SK-N-SH treated with all-trans-retinoic acid at 6 μM for 48 hours (cell line): ENCODE measurements around the gene PSMA2.

Experiments used
- ATAC-seq: fragments of 200-7000 bp; cut with Tn5 transposase; 3 replicates; pipeline ENCODE4 v1.9.1; 2020; ENCODE audit warnings: mild to moderate bottlenecking, moderate library complexity
- ARNTL ChIP-seq: fragments of 450-650 bp; formaldehyde crosslinking; IDR thresholded peaks from 2 replicates; pipeline ENCODE4 v1.5.0; 2020; ENCODE audit warnings: low read depth, mild to moderate bottlenecking, moderate library complexity, borderline replicate concordance
- BACH2 ChIP-seq: fragments of 250-450 bp; sonication (Bioruptor Pico); IDR thresholded peaks from 2 replicates; pipeline ENCODE4 v1.9.0; 2021; ENCODE audit warnings: mild to moderate bottlenecking, borderline replicate concordance
- CSDC2 ChIP-seq: fragments of 250-450 bp; sonication (Bioruptor Pico); IDR thresholded peaks from 2 replicates; pipeline ENCODE4 v1.5.0; 2020; ENCODE audit warnings: mild to moderate bottlenecking, moderate library complexity
- ESRRG ChIP-seq: fragments of 250-450 bp; sonication (Bioruptor Pico); IDR thresholded peaks from 2 replicates; pipeline ENCODE4 v1.6.1; 2021; ENCODE audit warnings: mild to moderate bottlenecking
- GLIS3 ChIP-seq: fragments of 250-450 bp; sonication (Bioruptor Pico); IDR thresholded peaks from 2 replicates; pipeline ENCODE4 v1.5.0; 2020; ENCODE audit warnings: mild to moderate bottlenecking, moderate library complexity
- ISL1 ChIP-seq: fragments of 250-450 bp; sonication (Bioruptor Pico); IDR thresholded peaks from 2 replicates; pipeline ENCODE4 v2.1.2; 2022; ENCODE audit warnings: mild to moderate bottlenecking, moderate library complexity
- OSR1 ChIP-seq: fragments of 250-450 bp; sonication (Bioruptor Pico); IDR thresholded peaks from 2 replicates; pipeline ENCODE4 v1.8.0; 2022; ENCODE audit warnings: moderate library complexity, mild to moderate bottlenecking, inconsistent platforms
- PATZ1 ChIP-seq: fragments of 250-450 bp; sonication (Bioruptor Pico); IDR thresholded peaks from 2 replicates; pipeline ENCODE4 v1.8.0; 2020; ENCODE audit warnings: mild to moderate bottlenecking, moderate library complexity, borderline replicate concordance
- POU6F1 ChIP-seq: fragments of 250-450 bp; sonication (Bioruptor Pico); IDR thresholded peaks from 2 replicates; pipeline ENCODE4 v1.8.0; 2021; ENCODE audit warnings: low read depth, mild to moderate bottlenecking, moderate library complexity, borderline replicate concordance
- PPARA ChIP-seq: fragments of 250-450 bp; sonication (Bioruptor Pico); IDR thresholded peaks from 2 replicates; pipeline ENCODE4 v1.5.0; 2020; ENCODE audit warnings: mild to moderate bottlenecking, borderline replicate concordance
- RARB ChIP-seq: fragments of 250-450 bp; sonication (Bioruptor Pico); IDR thresholded peaks from 2 replicates; pipeline ENCODE4 v1.8.0; 2021; ENCODE audit warnings: mild to moderate bottlenecking, moderate library complexity
- SNAI2 ChIP-seq: fragments of 250-450 bp; sonication (Bioruptor Pico); IDR thresholded peaks from 2 replicates; pipeline ENCODE4 v1.5.0; 2020; ENCODE audit warnings: mild to moderate bottlenecking, moderate library complexity
- TCF4 ChIP-seq: fragments of 250-450 bp; sonication (Bioruptor Pico); IDR thresholded peaks from 2 replicates; pipeline ENCODE4 v1.8.0; 2021; ENCODE audit warnings: mild to moderate bottlenecking, moderate library complexity, borderline replicate concordance
- TSHZ2 ChIP-seq: fragments of 250-450 bp; sonication (Bioruptor Pico); IDR thresholded peaks from 2 replicates; pipeline ENCODE4 v1.5.0; 2020; ENCODE audit warnings: mild to moderate bottlenecking, moderate library complexity
- ZC3H10 ChIP-seq: fragments of 250-450 bp; sonication (Bioruptor Pico); IDR thresholded peaks from 2 replicates; pipeline ENCODE4 v1.5.1; 2021; ENCODE audit warnings: mild to moderate bottlenecking, moderate library complexity
- ZFP30 ChIP-seq: fragments of 450-650 bp; formaldehyde crosslinking; IDR thresholded peaks from 2 replicates; pipeline ENCODE4 v1.5.0; 2022; ENCODE audit warnings: mild to moderate bottlenecking, moderate library complexity
- ZNF565 ChIP-seq: fragments of 450-650 bp; formaldehyde crosslinking; conservative IDR thresholded peaks from 2 replicates; pipeline ENCODE4 v1.5.0; 2020; ENCODE audit warnings: low read depth, mild to moderate bottlenecking, moderate library complexity
- ZNF70 ChIP-seq: fragments of 450-650 bp; formaldehyde crosslinking; IDR thresholded peaks from 2 replicates; pipeline ENCODE4 v1.5.0; 2020; ENCODE audit warnings: mild to moderate bottlenecking, moderate library complexity
- ZNF8 ChIP-seq: fragments of 450-650 bp; formaldehyde crosslinking; IDR thresholded peaks from 2 replicates; pipeline ENCODE4 v1.5.0; 2020; ENCODE audit warnings: mild to moderate bottlenecking, moderate library complexity
- TF ChIP-seq, protein P1 (sequence below): fragments of 250-450 bp; sonication (Bioruptor Pico); IDR thresholded peaks from 2 replicates; pipeline ENCODE4 v1.5.1; 2020; ENCODE audit warnings: low read depth, mild to moderate bottlenecking, moderate library complexity
- TF ChIP-seq, protein P2 (sequence below): fragments of 250-450 bp; sonication (Bioruptor Pico); IDR thresholded peaks from 2 replicates; pipeline ENCODE4 v1.5.1; 2021; ENCODE audit warnings: mild to moderate bottlenecking, moderate library complexity

The PSMA2 gene

GRCh38 chr7:42940985-42941847, 9.2 kb upstream of the PSMA2 start:
- TF ChIP-seq GLIS3 (CRISPR knock-in tag) (no peak), TCF4 (CRISPR knock-in tag) (no peak), SNAI2 (CRISPR knock-in tag) (no peak), PATZ1 (CRISPR knock-in tag) (no peak), ISL1 (no peak), ARNTL (no peak), ZFP30 (no peak), ZNF70 (CRISPR knock-in tag) (no peak), OSR1 (CRISPR knock-in tag) (no peak), RARB (CRISPR knock-in tag) (no peak)
- peak; percentile 92 for ATAC-seq

GRCh38 chr7:42939457-42940240, 7.7 kb upstream of the PSMA2 start:
- no peak for ATAC-seq
- TF ChIP-seq ISL1 = no peak
- TF ChIP-seq ARNTL = no peak
- TF ChIP-seq, protein P1, sequence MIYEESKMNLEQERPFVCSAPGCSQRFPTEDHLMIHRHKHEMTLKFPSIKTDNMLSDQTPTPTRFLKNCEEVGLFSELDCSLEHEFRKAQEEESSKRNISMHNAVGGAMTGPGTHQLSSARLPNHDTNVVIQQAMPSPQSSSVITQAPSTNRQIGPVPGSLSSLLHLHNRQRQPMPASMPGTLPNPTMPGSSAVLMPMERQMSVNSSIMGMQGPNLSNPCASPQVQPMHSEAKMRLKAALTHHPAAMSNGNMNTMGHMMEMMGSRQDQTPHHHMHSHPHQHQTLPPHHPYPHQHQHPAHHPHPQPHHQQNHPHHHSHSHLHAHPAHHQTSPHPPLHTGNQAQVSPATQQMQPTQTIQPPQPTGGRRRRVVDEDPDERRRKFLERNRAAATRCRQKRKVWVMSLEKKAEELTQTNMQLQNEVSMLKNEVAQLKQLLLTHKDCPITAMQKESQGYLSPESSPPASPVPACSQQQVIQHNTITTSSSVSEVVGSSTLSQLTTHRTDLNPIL = no peak

- ATAC-seq = no peak
- TF ChIP-seq ZNF8 (no peak), PPARA (CRISPR knock-in tag) (no peak), CSDC2 (CRISPR knock-in tag) (no peak), ISL1 (no peak), TCF4 (CRISPR knock-in tag) (no peak), POU6F1 (CRISPR knock-in tag) (no peak), TSHZ2 (CRISPR knock-in tag) (no peak), ZNF70 (CRISPR knock-in tag) (no peak), BACH2 (CRISPR knock-in tag) (no peak), PATZ1 (CRISPR knock-in tag) (no peak), ZFP30 (no peak), ESRRG (CRISPR knock-in tag) (no peak), GLIS3 (CRISPR knock-in tag) (no peak), RARB (CRISPR knock-in tag) (no peak), ZNF565 (no peak), ZC3H10 (no peak), SNAI2 (CRISPR knock-in tag) (no peak), ARNTL (no peak)
- TF ChIP-seq, protein P2, sequence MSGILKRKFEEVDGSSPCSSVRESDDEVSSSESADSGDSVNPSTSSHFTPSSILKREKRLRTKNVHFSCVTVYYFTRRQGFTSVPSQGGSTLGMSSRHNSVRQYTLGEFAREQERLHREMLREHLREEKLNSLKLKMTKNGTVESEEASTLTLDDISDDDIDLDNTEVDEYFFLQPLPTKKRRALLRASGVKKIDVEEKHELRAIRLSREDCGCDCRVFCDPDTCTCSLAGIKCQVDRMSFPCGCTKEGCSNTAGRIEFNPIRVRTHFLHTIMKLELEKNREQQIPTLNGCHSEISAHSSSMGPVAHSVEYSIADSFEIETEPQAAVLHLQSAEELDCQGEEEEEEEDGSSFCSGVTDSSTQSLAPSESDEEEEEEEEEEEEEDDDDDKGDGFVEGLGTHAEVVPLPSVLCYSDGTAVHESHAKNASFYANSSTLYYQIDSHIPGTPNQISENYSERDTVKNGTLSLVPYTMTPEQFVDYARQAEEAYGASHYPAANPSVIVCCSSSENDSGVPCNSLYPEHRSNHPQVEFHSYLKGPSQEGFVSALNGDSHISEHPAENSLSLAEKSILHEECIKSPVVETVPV (CRISPR knock-in tag) = no peak
- TF ChIP-seq, protein P1 = no peak
Observed at GRCh38 chr7:42935861-42936260, 3.9 kb upstream of the PSMA2 start.
